Right lobe of liver (tissue), 6 donors: ENCODE data around the gene IDUA. TPM values are rescaled to one million over a fixed set of nuclear protein-coding genes. Genes with fewer than 3 reads are reported as not detected.

ENCODE experiments used
- ATAC-seq, 4 donors: fragments of 200-7000 bp; cut with Tn5 transposase; one replicate each; pipeline ENCODE4 v1.9.1; 2020; ENCODE audit warnings: mild to moderate bottlenecking in 4 of 4, moderate library complexity in 4 of 4
- DNase-seq, 3 donors: peaks; one replicate each; pipeline ENCODE4 v3.0.0-alpha.2; 2020
- H3K27ac ChIP-seq, 3 donors: fragments of 200-600 bp; one replicate each; pipeline ENCODE4 v1.8.0; 2022
- H3K27me3 ChIP-seq, 2 donors: fragments of 200-600 bp; one replicate each; pipeline ENCODE4 v1.8.0; 2022
- H3K36me3 ChIP-seq, 4 donors: fragments of 200-600 bp; sonication (generic) in 1 of 4; one replicate each; pipeline versions ENCODE4 v1.5.1 to v1.8.0; 2017 to 2022; ENCODE audit warnings: control low read depth in 1 of 4
- H3K4me1 ChIP-seq, 4 donors: fragments of 200-600 bp; sonication (generic) in 1 of 4; one replicate each; pipeline versions ENCODE4 v1.5.1 to v1.8.0; 2017 to 2022; ENCODE audit warnings: control low read depth in 1 of 4
- H3K4me3 ChIP-seq, 3 donors: fragments of 200-600 bp; one replicate each; pipeline ENCODE4 v1.8.0; 2022
- H3K9me3 ChIP-seq, 4 donors: fragments of 200-600 bp; sonication (generic) in 1 of 4; one replicate each; pipeline versions ENCODE4 v1.5.1 to v1.8.0; 2017 to 2022; ENCODE audit warnings: control low read depth in 1 of 4
- CTCF ChIP-seq, 4 donors: fragments of 200-600 bp in 3 of 4; fragments of 450-650 bp in 1 of 4; IDR thresholded peaks; one replicate each; pipeline versions ENCODE4 v1.5.1 to v1.8.0; 2016 to 2022; ENCODE audit warnings: antibody characterized with exemption in 4 of 4, mild to moderate bottlenecking in 2 of 4
- POLR2A ChIP-seq: fragments of 450-650 bp; IDR thresholded peaks from one replicate; pipeline ENCODE4 v1.6.1; 2017; ENCODE audit warnings: antibody characterized with exemption, mild to moderate bottlenecking
- WGBS: methylation state at CpG from one replicate; pipeline ENCODE4 v1.1.6; 2018; ENCODE audit warnings: low coverage, low lambda C conversion rate; ENCODE audit not compliant: insufficient coverage; ENCODE audit errors: missing lambda C conversion rate; 5-methylcytosine and 5-hydroxymethylcytosine counted together
- intact Hi-C, 2 donors: fragments of 100-400 bp; cut with DNase I; formaldehyde crosslinking; loops; one replicate each; pipeline versions ENCODE4 v1.11.2 to v1.14.1; 2022
- total RNA-seq, 6 experiments: library from RNA; depleted of rRNA in 2 of 6; stranded (reverse); fragments of >200 nt in 2 of 6; fragmentation: NEBNext Ultra II Directional in 3 of 6; extraction: Animal tissue kit (Norgen Biotek cat#: 25700) in 3 of 6; gene quantifications; one replicate each; pipeline versions ENCODE4 v1.1.0 to v1.2.4, GENCODE V29; 2016 to 2023
- donor health status: DM: no; HTN: yes; CAD: no.
- donor health status: DM: no; HTN: no; CAD: no.
- donor health status: DM: no; HTN: no; CAD: no.
- donor health status: DM: no; HTN: yes; CAD: no.
- donor health status: DM: no; HTN: yes; CAD: no.

The IDUA gene
- total RNA-seq, 6 experiments from 2014 or later: 4.7 to 15.1 (median 11.0) TPM

- intact Hi-C loops: no loop called here
- no peak for DNase-seq
- ATAC-seq: no peak
These were observed 23.3 kb upstream of the IDUA start for GRCh38 chr4:963276-964225.

GRCh38 chr4:964346-965025, 22.4 kb upstream of the IDUA start:
- DNase-seq: no peak
- Histone ChIP-seq H3K27ac (no peak overlapping the region), H3K27me3 (no peaks in the 10 kb centered on the region), H3K36me3 (peaks cover 0 to 3% (median 0%) of the 10 kb centered on the region in 4 donors), H3K9me3 (no peaks in the 10 kb centered on the region), H3K4me1 (no peaks in the 10 kb centered on the region), H3K4me3 (no peak overlapping the region)
- 79% methylated on average over 4 of the region's 23 CpGs for WGBS
- TF ChIP-seq POLR2A: no peak
- no peak for ATAC-seq
- intact Hi-C loops: no loop called here

More at GRCh38 chr4:963276-964225, 23.3 kb upstream of the IDUA start:
- WGBS: 100% methylated on average over 2 of the region's 39 CpGs
- Histone ChIP-seq H3K9me3 (no peaks in the 10 kb centered on the region), H3K27me3 (no peaks in the 10 kb centered on the region), H3K36me3 (peaks cover 0 to 3% (median 0%) of the 10 kb centered on the region in 4 donors), H3K27ac (no peak overlapping the region), H3K4me1 (no peaks in the 10 kb centered on the region), H3K4me3 (no peak overlapping the region)
- TF ChIP-seq CTCF (IDR thresholded peaks at IDR 0.05): no peak
- TF ChIP-seq POLR2A: no peak

DNA sequence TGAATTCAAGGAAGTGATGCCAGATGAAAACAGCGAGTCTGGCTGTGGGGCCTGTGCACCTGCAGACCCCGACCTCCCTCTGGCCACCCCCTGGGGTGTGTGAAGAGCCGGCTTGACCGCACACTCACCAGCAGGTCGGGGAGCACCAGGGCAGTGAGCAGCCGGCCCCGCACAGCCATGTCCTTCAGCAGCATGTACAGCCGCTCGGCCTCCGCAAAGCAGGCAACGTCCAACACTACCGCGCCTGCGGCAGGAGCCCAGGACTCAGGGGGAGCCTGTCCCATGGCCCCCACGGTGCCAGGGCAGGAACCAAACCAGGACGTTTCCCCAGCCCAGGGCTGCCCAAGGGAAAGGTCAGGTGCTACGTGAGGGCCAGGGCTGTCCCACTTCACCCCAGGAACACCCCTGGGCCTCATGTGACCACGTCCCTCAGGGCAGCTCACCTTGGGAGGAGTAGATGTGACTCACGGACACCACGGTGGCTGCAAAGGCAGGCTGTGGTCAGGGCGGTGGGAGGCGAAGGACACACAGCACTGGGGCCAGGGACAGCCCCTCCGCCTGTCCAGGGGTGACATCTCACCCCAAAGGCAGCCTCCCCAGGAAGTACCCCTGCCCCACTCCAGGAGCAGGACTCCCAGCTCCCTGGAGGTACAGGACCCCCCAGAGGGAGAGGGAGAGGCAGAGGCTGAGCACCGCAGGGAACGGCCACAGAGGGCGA, 21.6 kb upstream of the IDUA start:
- H3K36me3 ChIP-seq: peaks cover 0 to 3% (median 0%) of the 10 kb centered on the region in 4 donors
- H3K9me3 ChIP-seq: no peaks in the 10 kb centered on the region
- no peak overlapping the region for H3K27ac ChIP-seq
- 90% methylated on average over 2 of the region's 26 CpGs for WGBS
- intact Hi-C loops: no loop called here
- DNase-seq: no peak
- no peak overlapping the region for H3K4me3 ChIP-seq
- ATAC-seq: no peak
- no peak for TF ChIP-seq POLR2A
- no peak for TF ChIP-seq CTCF (IDR thresholded peaks at IDR 0.05)
- no peaks in the 10 kb centered on the region for H3K27me3 ChIP-seq
- no peaks in the 10 kb centered on the region for H3K4me1 ChIP-seq

DNA sequence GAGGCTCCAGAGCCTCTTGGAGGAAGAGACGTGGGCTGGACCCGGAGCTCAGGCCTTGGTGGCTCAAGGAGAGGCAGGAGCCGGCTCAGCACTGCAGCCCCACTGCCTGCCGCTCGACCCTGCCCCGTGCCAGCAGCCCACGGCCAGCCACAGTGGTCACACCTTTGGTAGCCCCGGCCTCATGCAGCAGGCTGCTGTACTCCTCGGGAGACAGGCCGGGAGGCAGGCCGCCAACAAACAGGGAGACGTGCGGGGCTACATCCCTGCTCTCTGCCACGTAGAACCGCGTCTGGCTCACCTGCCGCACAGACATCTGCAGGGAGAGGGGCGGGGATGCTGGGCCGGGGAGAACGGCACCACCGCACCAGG, 21.1 kb upstream of the IDUA start:
- no CpG with 5 or more reads among the region's 21 CpGs for WGBS
- Histone ChIP-seq H3K4me3 (no peak overlapping the region), H3K27ac (no peak overlapping the region), H3K9me3 (no peaks in the 10 kb centered on the region), H3K27me3 (no peaks in the 10 kb centered on the region), H3K36me3 (peaks cover 0 to 3% (median 0%) of the 10 kb centered on the region in 4 donors), H3K4me1 (no peaks in the 10 kb centered on the region)
- DNase-seq (no peak), ATAC-seq (no peak)
- intact Hi-C loops: no loop called here
- no peak for TF ChIP-seq POLR2A
- no peak for TF ChIP-seq CTCF (IDR thresholded peaks at IDR 0.05)
